ENCODE measurements around the gene CTNNA3.

Gene CTNNA3

DNA sequence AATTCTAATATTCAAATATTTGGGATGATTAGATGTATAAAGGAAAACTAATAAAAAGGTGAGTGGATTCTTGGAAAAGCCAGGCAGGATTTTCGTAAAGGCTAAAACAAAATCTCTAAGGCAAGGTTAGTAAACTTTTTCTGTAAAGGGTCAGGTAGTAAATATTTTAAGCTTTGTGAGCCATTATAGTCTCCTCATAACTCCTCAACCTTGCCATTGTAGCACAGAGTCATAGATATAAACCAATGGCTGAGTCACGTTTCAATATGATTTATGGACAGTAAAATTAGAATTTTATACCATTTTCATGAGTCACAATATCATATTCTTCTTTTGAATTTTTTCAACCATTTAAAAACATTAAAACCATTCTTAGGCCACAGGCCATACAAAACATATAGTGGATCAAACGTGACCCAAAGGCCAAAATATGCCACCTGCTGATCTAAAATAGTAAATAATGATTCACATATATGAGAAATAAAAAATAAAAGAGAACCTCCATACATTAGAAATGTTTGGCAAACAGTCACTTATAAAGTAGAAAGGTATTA, 1422.0 kb downstream of the CTNNA3 start:
- FAIRE-seq, result no peak

DNA sequence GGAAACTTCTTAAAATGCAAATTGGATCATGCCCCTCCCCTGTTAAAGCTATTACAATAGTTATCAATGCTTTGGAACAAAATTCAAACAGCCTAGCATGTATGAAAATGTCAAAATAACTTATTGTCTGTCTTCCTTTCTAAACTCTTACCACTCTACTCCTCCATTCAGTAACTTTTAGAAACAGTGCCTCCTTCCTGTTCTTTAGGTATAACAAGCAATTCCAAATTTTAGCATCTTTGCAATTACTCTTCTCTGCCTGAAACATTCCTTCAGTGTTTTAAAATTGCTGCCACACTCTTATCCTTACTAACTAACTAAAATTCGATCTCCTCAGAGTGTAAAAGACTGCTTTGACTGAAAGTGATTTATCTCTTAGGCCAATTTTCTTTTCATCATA, 1430.6 kb downstream of the CTNNA3 start:
- no peak for FAIRE-seq

DNA sequence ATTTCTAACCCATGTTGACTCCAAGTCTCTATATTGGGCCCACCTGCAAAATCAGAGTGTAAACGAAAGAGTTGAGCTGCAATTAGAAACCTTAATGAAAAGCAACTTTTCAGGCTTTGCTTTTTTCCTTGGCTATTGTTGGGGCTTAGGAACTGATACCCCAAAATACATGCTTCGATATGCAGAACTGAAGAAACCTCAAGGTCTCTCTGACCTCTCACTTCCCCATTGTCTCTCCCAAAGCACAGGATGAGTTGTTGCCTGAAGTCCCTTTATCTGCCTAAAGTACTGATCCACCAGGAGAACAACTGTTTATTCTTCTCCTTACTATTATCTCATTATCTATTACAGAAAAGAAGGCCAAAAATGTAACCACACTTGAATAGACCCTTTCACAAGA, 1436.2 kb downstream of the CTNNA3 start:
- FAIRE-seq, result no peak

DNA sequence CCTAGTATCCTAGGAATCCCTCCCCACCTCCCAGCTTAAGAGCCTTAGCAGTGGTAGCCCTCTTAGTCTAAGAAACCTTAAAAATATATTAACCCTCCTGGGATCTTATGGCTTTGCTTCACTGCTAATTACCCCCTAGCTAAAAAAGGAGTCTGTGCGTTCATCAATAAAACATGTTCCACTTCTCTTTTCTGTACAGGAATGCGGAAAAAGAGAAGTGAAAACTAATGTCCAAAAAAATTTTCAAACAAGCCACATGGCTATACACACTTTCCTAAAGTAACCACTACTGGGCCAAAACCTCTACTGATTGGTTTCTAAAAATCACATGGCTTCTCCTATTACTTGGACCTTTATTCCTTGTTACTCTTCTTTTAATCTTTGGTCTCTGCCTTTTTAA, 1437.3 kb downstream of the CTNNA3 start:
- no peak for FAIRE-seq

DNA sequence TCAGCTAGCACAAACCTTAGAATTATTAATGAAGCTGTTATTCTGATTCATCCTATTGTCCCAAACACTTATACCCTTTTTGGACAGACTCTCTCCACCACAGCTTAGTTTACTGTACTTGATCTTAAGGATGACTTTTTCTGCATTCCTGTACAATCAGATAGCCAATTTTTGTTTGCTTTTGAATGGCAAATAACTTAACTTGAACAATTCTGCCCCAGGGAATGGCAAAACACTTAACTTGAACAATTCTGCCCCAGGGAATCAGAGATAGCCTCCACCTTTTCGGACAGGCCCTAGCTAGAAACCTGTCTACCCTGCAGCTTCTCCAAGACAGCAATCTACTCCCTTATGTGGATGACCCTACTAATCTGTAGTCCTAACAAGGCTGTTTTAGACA, 1438.2 kb downstream of the CTNNA3 start:
- no peak for FAIRE-seq

DNA sequence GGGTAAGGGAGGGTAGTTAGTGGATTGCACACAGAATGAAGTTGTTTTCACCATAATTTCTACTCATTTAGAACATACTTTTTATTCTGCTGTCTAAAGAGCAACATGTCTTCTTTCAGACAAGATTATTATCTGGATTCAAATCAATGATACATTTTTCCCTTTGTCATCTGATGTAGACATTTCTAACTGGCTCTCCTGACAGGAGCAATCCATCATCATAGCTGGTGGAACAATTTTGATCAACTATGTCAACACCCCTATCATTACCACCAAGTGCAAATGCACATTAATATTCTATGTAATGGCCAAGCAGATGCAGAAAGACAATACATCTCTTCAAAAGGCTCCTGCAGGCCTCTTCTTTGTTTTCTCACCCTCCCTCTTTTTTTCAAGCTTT, 1443.0 kb downstream of the CTNNA3 start:
- no peak for FAIRE-seq

DNA sequence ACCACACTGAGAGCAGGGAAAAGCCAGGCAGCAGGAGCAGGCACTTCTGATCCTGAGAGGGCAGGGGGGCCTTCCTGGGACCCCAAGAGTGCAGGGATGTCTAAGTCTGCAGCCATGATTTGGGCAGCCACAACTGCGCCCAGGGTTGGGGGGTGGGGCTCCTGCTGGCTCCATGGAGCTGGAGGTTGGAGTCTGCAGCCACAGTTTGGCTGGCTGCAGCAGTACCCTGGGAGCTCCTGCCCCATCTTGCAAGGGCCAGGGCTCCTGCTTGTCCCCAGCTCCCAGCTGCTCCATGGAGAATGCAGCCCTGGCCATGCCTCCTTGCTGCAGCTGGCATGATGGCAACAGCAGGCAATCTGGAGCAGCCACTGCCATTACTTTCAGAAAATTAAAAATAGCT, 1449.8 kb downstream of the CTNNA3 start:
- FAIRE-seq, result no peak

DNA sequence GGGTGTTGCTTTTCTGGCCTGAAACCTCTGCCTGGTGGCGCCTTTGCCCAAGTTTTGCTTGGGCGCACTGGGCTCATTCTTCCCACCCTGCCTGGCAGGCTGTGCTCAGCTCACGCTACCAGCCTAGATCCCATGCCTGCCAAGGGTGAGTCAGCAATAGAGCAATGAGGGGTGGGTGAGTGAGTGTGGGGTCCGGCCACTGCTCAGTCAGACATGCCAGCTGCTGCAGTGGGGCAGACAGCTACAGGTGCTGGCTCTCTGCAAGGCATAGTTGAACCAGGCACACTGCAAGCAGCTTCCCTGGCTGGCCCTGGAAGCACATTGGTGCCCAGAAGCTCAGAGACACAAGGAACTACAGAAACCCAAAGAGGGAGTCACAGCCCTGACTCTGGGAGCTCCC, 1451.0 kb downstream of the CTNNA3 start:
- FAIRE-seq, result no peak

DNA sequence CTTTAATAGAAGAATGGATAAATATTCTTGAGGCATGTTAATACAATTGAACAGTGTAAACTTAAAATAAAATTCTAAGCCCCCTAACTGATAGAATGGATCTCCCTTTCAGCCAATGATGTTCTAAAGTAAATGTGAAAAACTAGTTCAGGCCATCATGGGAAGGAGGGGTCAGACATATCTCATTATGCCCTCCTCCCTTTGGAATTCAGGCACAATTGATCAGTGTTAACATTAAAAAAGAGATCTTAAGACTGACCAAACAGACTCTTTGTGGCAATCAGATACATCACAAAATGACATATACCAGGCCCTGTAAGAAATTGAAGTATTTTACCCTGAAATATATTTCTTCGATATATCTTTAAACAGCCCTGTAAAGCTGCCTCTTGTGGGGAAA, 1453.1 kb downstream of the CTNNA3 start:
- FAIRE-seq, result no peak

DNA sequence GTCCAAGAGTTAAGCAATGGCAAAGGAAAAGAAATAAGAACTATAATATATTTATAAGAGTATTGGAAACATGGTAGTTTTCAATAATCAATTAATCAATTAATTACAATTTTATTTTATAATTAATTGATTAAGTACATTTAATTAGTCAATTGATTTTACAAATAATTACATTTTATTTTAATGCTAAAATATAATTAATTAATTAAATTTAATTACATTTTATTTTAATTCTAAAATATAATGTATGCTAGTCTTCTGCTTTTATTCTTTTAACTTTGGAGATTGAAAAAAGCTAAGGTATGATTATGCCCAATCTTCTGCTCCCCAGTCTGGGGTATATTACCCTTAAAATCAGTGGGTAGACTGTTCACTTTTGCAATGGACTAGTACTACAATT, 1456.9 kb downstream of the CTNNA3 start:
- FAIRE-seq, result peak; percentile 35

DNA sequence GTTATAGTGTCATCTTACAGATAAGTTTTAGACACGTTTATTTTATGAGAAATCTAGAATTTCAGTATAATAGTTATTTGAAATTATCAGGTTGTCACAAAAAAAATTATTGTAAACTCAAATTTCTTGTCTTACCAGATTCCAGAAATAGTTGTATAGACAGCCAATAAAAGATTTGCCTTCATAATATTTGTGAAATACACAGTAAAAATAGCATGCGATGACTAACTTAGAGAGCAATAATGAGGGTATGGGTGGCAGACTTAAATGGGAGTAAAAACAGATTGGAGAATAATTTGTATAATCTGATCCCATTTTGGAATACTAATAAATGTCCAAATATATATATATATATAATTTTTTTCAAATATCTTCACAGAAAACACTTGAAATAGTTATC, 1457.7 kb downstream of the CTNNA3 start:
- FAIRE-seq, result no peak

DNA sequence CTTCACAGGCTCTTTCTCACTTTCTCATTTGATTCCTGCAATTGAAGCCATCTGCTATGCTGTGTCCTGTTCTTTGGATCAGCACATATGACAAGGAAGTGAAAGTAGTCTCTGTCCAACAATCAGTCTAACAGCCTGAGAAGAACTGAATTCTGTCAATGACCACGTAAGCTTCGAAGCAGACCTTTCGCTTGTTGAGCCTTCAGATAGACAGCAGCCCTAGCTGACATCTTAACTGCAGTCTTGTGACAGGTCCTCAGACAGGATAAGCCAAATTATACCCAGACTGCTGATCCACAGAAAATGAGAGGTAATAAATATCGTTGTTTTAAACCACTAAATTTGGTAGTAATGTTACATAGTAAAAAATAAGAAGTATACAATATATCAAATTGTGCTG, 1461.1 kb downstream of the CTNNA3 start:
- FAIRE-seq, result no peak

DNA sequence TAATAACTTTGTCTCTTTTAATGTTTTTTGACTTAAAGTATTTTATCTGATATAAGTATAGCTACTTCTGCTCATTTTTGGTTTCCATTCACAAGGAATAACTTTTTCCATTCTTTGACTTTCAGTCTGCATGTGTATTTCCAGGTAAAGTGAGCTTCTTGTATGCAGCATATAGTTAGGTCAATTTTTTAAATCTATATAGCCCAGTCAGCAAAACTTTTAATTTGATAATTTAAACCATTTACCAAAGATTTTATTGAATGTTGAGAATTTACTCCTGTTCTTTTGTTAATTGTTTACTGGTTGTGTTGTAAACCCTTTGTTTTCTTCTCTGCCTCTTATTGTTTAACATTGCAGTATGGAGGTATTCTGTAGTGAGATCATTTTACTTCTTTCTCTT, 1467.1 kb downstream of the CTNNA3 start:
- no peak for FAIRE-seq

DNA sequence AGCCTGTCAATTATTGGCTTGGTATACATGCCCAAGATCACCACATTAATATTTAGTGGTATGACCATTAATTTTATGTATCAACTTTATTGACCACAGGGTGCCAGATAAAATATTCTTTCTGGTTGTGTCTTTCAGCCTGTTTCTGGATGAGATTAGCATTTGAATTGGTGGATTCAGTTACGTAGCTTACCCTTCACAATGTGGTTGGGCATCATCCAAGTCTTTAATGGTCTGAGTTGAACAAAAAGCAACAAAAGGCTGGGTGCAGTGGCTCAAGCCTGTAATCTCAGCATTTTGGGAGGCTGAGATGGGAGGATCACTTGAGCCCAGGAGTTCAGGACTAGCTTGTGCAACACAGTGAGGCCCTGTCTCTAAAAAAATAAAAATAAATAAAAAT, 1472.3 kb downstream of the CTNNA3 start:
- no peak for FAIRE-seq

DNA sequence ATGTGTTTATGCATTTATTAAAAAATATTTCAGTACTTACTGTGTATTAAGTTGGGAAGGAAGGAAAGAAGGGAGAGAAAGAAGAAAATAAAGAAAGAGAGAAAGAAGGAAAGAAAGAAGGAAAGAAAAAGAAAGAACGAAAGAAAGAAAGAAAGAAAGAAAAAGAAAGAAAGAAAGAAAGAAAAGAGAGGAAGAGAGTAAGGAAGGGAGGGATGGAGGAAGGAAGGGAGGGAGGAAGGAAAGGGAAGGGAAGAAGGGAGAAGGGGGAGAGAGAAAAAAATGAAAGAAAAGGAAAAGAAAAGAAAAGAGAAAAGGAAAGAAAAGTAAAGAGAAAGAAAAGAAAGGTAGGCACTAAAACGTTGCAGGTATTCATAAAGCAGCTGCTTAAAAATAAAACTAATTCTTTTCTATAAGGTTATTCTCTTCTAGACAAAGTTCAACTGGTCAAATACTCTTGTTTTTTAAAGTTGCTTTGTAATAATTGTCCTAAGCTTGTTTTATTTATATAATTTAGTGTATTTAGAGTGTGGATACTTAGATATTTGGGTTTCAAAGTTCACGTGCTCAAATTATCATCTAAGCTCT, 1473.4 kb downstream of the CTNNA3 start:
- FAIRE-seq, result no peak

DNA sequence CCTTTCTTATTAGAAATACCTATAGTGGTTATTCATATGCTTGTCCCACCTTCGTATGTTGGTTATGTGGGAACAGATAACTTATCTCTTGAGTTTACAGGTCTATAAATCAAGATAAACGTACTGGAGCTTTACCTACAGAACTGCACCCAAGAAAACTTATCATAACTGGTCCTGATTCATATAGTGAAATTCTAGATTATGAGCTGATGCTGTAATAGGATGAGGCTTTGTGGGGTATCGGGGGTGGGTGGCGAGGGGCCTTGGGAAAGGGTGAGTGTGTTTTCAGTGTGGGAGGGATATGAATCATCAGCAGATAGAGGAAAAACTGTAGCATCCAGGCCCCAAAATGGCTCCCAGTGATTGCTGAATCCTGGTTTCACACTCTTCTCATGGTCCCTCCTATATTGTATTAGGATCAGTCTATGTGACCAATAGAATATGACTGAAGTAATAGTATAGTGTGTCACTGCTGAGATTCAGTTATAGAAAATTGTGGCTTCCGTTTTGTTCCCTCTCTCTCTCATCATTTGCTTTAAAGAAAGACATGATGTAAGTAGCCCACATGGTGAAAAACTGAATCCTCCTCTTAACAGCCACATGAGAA, 1476.9 kb downstream of the CTNNA3 start:
- no peak for FAIRE-seq

DNA sequence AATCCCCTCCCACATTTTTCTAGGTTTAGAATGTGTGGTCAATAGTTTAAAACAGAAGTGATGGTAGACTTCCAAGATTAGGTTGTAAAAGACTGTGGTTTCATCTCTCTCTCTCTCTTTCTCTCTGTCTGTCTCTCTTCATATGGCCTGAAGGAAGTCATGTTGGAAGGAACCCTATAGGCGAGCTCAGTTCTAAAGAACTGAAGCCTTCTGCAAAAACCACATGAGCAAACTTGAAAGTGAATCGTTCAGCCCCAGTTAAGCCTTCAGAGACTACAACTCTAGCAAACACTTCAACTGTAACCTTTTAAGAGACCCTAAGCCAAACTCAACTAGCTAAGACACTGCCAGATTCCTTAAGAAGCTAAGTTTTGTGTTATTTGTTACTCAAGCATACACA, 1477.7 kb downstream of the CTNNA3 start:
- FAIRE-seq, result no peak

DNA sequence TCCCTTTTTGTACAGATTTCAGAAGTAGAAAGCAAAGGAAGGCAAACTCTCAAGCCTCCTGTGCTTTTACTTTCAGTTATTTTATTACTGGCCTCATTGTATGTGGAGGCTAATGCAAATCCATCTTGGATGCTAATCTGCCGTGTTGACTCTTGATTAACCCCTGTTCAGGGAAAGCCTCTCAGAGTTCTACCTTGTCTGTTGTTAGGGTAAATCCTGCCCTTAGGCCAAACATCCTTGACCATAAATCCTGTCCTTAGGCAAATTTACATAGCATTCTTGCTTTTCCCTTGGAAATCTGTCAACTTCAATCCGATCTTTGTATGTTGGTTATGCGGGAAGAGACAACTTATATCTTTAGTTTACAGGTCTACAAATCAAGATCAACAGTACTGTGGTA, 1480.1 kb downstream of the CTNNA3 start:
- no peak for FAIRE-seq

DNA sequence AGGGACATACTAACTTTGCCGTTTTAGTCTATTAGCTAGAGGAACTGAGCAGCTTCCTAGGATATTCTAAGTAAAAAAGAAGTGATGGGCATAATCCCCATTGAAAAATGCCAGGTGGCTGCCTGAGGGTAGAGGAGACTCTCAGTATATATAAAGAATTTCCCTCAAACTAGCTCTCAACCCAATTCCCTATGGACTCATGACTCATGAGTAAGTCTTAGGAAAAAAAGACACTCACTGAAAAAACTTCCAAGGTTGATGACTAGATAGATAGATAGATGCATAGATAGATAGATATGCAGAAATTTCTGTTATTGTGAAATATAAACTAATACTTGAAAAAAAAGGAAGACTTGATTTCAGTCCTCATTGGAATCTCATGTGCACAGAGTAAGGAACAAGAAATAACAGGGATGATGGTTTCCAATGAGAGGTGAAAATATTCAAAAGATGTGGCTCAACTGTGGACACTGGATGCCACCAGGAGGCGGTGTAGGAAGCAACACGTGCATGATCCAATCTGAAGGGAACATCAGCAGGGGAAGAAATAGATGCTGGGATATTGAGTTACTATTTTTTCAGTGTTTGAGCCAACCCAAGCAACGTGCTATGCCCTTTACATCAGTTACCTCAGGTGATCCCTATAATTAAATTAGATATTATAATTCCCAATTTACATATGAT, 1481.1 kb downstream of the CTNNA3 start:
- no peak for FAIRE-seq

DNA sequence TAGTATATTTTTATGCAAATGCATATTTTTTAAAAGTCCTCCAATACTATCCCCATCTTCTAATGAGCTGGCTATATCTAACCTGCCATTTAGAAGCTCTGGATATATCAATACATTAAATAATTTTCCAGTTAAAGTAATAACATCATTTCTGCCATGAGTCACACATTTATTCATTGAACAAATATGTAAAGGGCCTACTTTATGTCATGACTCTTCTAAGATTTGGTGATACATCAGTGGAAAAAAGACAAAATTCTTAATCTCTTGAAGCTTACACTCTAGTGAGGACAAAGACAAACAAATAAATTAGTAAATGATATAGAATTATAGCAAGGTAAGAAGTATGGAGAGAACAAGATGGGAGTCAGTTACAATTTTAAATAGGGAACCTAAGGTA, 1487.0 kb downstream of the CTNNA3 start:
- FAIRE-seq, result no peak

DNA sequence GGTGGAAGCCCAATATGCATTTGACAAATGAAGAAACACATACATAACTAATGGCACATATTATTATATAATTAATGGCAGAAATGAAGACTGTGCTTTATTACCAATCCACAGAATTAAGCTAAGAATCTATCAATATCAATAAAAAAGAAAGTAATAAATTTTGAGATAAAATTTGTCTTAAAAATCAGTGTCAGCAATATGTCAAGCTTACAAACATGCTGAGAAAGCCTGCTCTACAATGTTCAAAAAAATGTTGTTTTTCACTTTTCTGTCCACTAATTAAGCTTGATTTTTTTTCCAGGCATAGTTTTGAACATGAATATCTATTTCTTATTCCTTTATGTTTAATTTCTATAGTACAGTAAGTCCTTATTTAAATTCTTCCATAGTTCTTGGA, 1491.2 kb downstream of the CTNNA3 start:
- FAIRE-seq, result no peak

DNA sequence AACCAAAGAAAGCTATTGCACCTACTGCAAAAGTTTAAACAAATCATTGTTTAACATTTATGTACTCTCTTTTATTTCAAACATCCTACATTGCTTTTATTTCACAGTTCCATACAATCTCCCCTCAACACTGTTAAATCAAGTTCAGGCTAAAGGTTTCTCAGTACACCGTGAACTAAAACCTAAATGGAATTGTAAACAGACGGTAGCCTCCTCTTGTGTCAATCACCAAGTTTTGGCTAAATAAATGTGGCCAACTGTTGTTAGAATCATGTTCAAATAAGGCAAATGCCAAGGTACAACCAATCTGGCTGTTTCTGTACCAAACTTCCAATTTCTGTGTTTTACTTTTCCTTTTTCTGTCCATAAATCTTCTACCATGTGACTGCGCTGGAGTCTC, 1493.9 kb downstream of the CTNNA3 start:
- no peak for FAIRE-seq

DNA sequence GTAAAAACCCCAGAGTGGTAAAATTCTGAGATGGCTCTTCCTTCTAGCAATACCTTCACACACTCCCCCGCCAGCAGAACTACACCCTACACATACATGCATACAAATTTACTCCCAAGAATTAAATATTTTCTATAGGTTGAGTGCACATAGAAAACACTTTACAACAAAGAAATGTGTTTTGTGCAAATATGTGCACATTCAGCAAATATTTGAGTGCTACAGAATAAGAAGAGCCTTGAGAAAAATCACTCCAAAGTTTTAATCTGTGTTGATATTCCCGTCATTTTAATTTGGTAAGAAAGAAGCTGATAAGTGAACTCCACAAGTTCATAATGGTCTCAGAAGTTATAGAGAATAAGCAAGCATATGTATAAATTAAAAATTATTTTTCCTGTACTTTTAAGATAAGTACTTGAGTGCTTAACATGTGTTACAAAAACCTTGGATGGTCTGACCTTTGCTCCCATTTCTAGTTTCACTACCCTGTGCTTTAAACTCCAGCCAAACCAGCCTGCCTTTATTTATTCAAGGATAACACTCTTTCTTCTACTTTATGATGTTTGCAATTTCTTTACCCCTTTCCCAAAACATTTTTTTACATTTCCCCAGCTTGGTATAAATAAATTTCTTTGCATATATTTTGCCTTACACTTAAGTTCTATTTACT, 1503.7 kb downstream of the CTNNA3 start:
- peak; percentile 80 for FAIRE-seq

DNA sequence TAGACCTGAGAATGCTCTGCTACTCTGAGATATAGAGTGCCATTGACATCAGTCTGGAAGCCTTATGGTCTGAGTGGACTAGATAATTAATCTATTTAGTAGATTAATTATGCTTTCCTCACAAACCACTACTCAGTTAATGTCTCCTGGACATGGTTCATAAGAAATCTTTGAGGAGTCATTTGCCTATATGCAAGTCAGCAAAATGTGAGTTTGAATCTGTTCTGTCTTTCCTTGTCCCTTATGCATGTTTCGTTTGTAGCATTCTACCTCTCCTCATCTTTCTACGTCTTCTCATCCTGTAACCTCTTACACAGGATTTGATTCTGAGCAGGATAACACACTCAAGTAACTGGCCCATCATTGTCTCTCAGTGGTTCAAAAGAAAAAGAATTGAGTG, 1505.6 kb downstream of the CTNNA3 start:
- FAIRE-seq, result no peak

Data from endometrium (tissue), 2 donors.